WTC11 (cell line): ENCODE measurements around the gene STAP2.

Experiments used
- CREB1 ChIP-seq: sonication (generic); formaldehyde crosslinking; IDR thresholded peaks from 2 replicates; pipeline ENCODE4 v1.8.0; 2023; ENCODE audit warnings: mild to moderate bottlenecking, missing genetic modification reagents
- CTCF ChIP-seq: fragments of 200-600 bp; IDR thresholded peaks from 2 replicates; pipeline ENCODE4 v1.8.0; 2022; ENCODE audit warnings: antibody characterized with exemption
- E2F5 ChIP-seq: sonication (generic); formaldehyde crosslinking; IDR thresholded peaks from 2 replicates; pipeline ENCODE4 v1.8.1; 2022; ENCODE audit warnings: mild to moderate bottlenecking, moderate library complexity, missing genetic modification reagents
- MAX ChIP-seq: sonication (generic); formaldehyde crosslinking; IDR thresholded peaks from 2 replicates; pipeline ENCODE4 v1.8.0; 2022; ENCODE audit warnings: mild to moderate bottlenecking, missing genetic modification reagents
- SP1 ChIP-seq: sonication (generic); formaldehyde crosslinking; conservative IDR thresholded peaks from 2 replicates; pipeline ENCODE4 v1.8.1; 2022; ENCODE audit warnings: missing genetic modification reagents
- ZNF232 ChIP-seq: sonication (generic); formaldehyde crosslinking; IDR thresholded peaks from 2 replicates; pipeline ENCODE4 v1.8.0; 2022; ENCODE audit warnings: mild to moderate bottlenecking, missing genetic modification reagents

GRCh38 chr19:4362101-4362828, 23.6 kb upstream of the STAP2 start:
- TF ChIP-seq CTCF: no peak
- no peak for TF ChIP-seq ZNF232 (CRISPR knock-in tag)
- no peak for TF ChIP-seq E2F5 (CRISPR knock-in tag)
- TF ChIP-seq MAX (CRISPR knock-in tag): no peak
- no peak for TF ChIP-seq SP1 (CRISPR knock-in tag)
- TF ChIP-seq CREB1 (CRISPR knock-in tag): no peak
